Embryonic facial prominence (tissue), 1 donor: ENCODE measurements around the gene TSPAN18.

Source experiments
- DNase-seq: peaks from one replicate; pipeline ENCODE4 v3.0.0-alpha.2; 2016; ENCODE audit errors: extremely low spot score

TSPAN18 gene

GRCh38 chr11:44737245-44738085, 10.7 kb downstream of the TSPAN18 start:
- DNase-seq, result peak; percentile 59

GRCh38 chr11:44738791-44739190, 12.0 kb downstream of the TSPAN18 start:
- DNase-seq, result no peak

GRCh38 chr11:44740967-44741366, 14.2 kb downstream of the TSPAN18 start:
- DNase-seq, result no peak

- no peak for DNase-seq
Observed at GRCh38 chr11:44741976-44742375, 15.2 kb downstream of the TSPAN18 start.

GRCh38 chr11:44742508-44743246, 15.9 kb downstream of the TSPAN18 start:
- DNase-seq, result no peak

GRCh38 chr11:44743326-44743725, 16.6 kb downstream of the TSPAN18 start:
- DNase-seq, result no peak

- peak; percentile 59 for DNase-seq
Observed at GRCh38 chr11:44743959-44744557, 17.3 kb downstream of the TSPAN18 start.

- DNase-seq, result no peak
Observed at GRCh38 chr11:44746894-44747293, 20.1 kb downstream of the TSPAN18 start.

GRCh38 chr11:44747316-44747715, 20.6 kb downstream of the TSPAN18 start:
- DNase-seq, result peak; percentile 74

GRCh38 chr11:44747836-44748235, 21.1 kb downstream of the TSPAN18 start:
- DNase-seq, result no peak

GRCh38 chr11:44748606-44749005, 21.8 kb downstream of the TSPAN18 start:
- DNase-seq, result no peak

- DNase-seq, result no peak
Observed at GRCh38 chr11:44749189-44749588, 22.4 kb downstream of the TSPAN18 start.

GRCh38 chr11:44750551-44751465, 24.0 kb downstream of the TSPAN18 start:
- no peak for DNase-seq

- DNase-seq, result no peak
Observed at GRCh38 chr11:44752300-44752699, 25.5 kb downstream of the TSPAN18 start.

- DNase-seq, result no peak
Observed at GRCh38 chr11:44752713-44753112, 26.0 kb downstream of the TSPAN18 start.

- no peak for DNase-seq
Observed at GRCh38 chr11:44753961-44754645, 27.3 kb downstream of the TSPAN18 start.

GRCh38 chr11:44754876-44755555, 28.3 kb downstream of the TSPAN18 start:
- DNase-seq, result no peak

- no peak for DNase-seq
Observed at GRCh38 chr11:44755556-44756523, 29.1 kb downstream of the TSPAN18 start.

- DNase-seq, result no peak
Observed at GRCh38 chr11:44758983-44759382, 32.2 kb downstream of the TSPAN18 start.
